GM12874 (cell line): ENCODE data around the gene ALK.

ENCODE experiments used
- TF ChIP-seq, protein P1 (sequence below): IDR thresholded peaks from 2 replicates; pipeline ENCODE4 v1.5.1; 2011; ENCODE audit warnings: low read depth, mild to moderate bottlenecking, control low read depth, low read length, moderate library complexity; ENCODE audit not compliant: insufficient read depth

The ALK gene

DNA sequence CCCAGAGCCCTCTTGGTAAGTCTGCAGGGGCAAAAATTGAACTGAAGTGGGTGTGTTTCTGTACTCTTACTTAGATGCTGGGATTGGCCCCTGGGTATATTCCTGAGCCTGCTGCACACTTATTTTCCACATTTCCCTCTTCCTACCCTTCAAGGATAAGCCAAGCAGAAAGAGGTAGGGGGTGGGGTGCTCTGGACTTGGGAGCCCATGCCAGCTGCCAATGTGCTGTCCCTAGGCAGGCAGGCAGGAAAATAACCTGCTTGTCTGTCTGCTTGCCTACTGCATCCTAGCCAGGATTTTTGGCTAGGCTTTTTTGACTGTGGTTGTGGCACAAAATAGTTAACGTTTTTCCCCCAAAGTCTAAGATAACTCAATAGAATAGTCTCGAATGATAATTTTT, 234.3 kb downstream of the ALK start:
- TF ChIP-seq, protein P1, sequence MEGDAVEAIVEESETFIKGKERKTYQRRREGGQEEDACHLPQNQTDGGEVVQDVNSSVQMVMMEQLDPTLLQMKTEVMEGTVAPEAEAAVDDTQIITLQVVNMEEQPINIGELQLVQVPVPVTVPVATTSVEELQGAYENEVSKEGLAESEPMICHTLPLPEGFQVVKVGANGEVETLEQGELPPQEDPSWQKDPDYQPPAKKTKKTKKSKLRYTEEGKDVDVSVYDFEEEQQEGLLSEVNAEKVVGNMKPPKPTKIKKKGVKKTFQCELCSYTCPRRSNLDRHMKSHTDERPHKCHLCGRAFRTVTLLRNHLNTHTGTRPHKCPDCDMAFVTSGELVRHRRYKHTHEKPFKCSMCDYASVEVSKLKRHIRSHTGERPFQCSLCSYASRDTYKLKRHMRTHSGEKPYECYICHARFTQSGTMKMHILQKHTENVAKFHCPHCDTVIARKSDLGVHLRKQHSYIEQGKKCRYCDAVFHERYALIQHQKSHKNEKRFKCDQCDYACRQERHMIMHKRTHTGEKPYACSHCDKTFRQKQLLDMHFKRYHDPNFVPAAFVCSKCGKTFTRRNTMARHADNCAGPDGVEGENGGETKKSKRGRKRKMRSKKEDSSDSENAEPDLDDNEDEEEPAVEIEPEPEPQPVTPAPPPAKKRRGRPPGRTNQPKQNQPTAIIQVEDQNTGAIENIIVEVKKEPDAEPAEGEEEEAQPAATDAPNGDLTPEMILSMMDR, result no peak

DNA sequence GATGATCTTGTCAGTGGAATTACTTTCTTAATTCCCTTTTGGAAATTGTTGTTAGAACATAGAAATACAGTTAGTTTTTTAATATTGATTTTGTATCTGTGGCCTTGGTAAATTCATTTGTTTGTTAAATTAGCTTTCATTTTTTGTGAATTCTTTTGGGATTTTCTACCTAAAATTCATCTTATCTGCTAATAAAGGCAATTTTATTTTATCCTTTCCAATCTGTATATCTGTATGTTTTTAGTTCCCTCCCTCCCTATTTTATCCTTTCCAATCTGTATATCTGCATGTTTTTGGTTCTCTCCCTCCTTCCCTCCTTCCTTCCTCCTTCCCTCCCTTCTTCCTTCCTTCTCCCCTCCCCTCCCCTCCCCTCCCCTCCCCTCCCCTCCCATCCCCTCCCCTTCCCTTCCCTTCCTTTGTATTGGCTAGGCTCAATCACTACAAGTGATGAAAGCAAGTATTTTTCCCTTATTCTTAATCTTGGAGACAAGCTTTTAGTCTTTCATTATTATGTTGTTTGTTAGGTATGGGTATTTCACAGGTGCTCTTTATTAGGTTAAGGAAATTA, 244.4 kb downstream of the ALK start:
- TF ChIP-seq, protein P1, result no peak

DNA sequence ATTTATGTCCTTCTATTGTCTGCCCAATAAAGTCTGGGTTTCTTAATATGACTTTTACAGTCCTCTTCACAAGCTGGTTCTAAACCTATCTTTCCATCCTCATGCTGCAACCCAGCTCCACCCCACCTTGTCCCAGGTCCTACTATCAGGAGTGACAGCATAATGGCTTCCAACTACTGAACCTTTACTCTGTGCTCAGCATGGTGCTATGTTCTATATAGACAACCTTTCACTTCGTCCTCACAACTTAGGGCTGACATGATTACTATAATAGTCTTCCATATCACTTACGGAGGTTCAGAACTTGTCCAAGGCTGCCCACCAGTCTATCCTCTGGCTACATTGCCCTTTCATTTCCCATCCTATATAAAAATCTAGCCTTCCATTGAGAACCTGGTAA, 256.8 kb downstream of the ALK start:
- TF ChIP-seq, protein P1, result no peak

DNA sequence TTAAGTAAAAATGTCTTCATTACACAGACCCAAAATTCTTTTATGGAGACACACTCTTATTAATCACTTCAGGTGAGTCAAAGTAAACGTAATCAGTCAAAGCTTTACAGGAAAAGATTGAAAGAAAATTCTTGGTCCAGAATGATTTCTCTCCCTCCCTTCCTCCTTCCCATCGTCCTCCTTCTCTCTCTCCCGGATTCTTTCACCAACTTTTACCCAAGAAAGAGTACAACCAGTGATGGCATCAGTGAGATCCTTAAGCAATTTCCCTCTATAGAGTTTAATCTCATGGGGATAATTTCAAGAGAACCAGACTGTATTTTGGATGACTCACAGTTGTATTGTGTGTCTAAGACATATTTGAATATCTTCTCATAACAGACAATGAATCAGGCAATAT, 258.1 kb downstream of the ALK start:
- TF ChIP-seq, protein P1, result no peak

DNA sequence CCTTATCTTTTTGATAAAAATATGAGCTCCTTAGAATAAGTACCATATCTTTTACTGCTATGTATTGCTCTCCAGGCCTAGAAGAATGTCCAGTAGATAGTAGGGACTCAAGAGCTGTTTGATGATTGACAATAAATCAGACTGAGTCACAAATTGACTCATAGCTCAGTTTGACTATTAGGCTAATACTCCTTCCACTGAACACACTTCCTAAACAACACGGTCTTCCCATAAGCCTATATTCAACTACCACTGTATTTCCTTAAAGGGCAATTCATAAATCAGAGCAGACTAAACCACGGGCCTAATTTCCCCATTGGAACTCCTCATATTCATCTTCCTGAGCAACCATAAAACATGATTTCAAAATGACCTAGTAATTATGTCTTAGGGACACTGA, 258.5 kb downstream of the ALK start:
- TF ChIP-seq, protein P1, result no peak

DNA sequence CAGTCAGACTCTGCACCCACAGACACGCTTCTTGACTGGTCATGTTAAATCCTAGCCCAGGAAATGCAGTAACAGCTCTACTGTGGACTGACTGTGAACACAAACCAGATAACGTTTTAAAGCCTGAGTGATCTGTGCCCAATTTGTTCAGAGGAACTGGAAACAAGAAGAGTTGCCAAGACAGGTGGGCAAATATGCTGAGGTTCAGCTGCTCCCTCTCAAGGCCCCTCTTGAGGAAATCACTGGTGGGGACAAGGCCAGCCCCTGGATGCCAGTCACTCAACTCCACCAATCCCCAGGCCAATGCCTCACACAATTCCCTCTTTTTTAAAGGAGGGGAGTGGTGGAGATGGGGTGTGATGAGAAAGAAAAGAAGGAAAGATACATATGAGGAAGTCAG, 261.2 kb downstream of the ALK start:
- TF ChIP-seq, protein P1, result no peak

DNA sequence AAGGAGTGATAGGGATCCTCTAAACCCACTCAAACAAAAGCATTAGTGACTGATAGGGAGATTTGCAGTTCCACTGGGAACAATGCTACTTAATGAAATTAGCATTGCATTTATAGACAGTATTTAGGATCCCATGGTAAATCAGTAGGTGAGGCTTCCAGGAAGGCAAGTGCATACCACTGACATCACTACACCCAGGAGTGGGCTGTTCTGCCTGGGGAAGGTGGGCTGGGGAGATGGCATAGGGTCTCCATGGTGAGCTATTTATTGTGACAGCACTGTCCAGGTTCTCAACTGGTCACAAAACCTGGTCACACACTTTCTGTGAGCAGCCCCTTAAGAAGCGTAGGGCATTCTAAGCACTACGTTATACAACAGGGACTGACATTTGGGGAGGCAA, 262.2 kb downstream of the ALK start:
- TF ChIP-seq, protein P1, result no peak
